HG02884 (cell line): ENCODE data around the gene CARD14.
"Not testable (repeated sequence)": the region's sequence is repeated elsewhere in the genome, so short reads cannot be mapped to it uniquely, and the experiment has no call there.

Source experiments
- ATAC-seq: cut with Tn5 transposase; IDR thresholded peaks from one replicate; pipeline ENCODE4 v1.9.1; 2021; ENCODE audit warnings: mild to moderate bottlenecking, moderate library complexity; ENCODE audit not compliant: unreplicated experiment

Gene CARD14

GRCh38 chr17:80248001-80248893 lies 78.4 kb downstream of the CARD14 start:
- ATAC-seq: no peak

- ATAC-seq: no peak
Measured at GRCh38 chr17:80248894-80249710, 79.3 kb downstream of the CARD14 start.

DNA sequence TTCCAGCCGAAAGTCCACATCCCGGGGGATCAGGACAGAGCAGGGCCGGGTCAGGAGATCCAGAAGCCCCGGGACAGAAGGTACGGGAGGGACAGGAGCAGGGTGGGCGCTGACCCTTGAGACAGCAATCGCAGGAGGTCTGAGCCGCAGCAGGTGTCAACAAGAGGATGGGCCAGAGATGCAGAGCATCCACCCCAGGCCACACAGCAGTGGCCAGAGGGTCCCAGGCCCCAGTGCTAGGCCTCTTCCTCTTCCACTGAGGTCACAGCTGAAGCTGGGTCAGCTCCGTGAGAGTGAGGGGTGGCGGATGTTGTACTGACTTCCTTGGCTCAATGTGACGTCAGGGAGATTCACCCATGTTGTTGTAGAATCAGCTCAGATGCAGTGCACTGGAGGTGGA lies 82.1 kb downstream of the CARD14 start:
- ATAC-seq: no peak

DNA sequence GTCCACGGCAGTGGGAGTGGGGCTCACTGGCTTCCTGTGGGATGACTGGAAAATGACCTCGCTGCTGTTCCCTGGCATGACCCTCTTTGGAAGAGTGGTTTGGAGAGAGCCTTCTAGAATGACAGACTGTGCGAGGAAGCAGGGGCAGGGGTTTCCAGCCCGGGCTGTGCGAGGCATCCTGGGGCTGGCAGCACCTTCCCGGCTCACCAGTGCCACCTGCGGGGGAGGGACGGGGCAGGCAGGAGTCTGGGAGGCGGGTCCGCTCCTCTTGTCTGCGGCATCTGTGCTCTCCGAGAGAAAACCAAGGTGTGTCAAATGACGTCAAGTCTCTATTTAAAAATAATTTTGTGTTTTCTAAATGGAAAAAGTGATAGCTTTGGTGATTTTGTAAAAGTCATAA lies 83.0 kb downstream of the CARD14 start:
- ATAC-seq: no peak

DNA sequence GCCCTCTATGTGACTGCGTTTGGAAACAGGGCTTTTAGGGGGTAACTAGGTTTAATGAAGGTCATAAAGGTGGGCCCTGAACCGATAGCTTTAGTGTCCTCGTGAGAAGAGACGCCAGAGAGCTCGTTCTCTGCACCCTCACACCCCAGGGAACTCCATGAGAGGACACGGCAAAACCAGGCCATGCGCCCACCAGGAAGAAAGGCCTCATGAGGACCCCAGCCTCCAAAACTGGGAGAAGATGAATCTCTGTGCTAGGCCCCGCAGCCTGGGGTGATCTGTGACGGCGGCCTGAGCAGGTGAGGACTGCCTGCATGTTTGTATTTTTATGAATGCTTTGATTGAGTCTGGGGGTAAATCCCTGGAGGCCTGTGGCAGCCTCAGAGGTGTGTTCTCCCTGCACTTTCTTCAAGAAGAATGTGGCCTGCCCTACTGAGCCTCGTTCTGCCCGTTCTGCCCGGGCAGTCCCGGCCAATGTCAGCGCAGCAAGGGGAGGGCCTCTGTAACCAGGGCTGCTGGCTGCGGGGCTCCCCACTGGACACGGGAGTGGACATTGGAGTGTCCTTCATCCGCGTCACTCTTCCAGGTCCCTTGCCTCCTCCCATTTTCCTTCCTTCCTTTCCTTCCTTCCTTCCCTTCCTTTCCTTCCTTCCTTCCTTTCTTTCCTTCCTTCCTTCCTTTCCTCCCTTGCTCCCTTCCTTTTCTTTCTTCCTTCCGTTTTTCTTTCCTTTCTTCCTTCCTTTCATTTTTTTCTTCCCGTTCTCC lies 84.0 kb downstream of the CARD14 start:
- ATAC-seq: no peak

GRCh38 chr17:80254396-80255251 lies 84.8 kb downstream of the CARD14 start:
- no peak for ATAC-seq

GRCh38 chr17:80256034-80256350 lies 86.2 kb downstream of the CARD14 start:
- no peak for ATAC-seq

DNA sequence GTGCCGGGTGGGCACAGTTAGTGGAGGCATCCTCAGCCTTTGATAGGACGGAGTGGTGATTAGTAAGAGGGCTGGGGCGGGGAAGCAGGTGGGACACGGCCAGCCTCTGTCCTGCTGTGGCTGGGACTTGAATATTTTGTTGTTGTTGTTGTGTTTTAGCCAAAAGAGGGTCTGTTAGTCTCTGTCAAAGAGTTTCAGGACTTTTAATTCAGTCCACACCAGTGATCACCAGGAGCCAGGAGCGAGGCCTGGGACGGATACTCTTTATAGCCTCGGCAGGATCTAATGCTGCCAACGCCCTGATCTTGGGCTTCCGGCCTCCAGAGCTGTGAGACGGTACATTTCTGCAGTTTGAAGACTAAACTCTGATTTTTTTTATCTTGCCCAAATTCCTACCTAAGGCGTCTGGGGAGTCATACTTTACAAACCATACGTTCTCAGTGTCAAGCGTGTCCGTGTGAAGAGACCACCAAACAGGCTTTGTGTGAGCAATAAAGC lies 87.9 kb downstream of the CARD14 start:
- no peak for ATAC-seq

DNA sequence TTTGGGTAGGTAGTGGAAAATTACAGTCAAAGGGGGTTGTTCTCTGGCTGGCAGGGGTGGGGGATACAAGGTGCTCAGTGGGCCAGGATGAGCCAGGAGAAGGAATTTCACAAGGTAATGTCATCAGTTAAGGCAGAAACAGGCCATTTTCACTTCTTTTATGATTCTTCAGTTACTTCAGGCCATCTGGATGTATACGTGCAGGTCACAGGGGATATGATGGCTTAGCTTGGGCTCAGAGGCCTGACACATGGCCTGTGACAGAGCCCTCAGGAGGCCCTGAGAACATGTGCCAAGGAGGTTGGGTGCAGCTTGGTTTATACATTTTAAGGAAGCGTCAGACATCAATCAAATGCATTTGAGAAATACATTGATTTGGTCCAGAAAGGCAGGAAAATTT lies 88.5 kb downstream of the CARD14 start:
- ATAC-seq: not testable (repeated sequence)
